Measurements from ENCODE around the gene VPS37D.

The VPS37D gene

GRCh38 chr7:73623798-73624668 is 43.6 kb upstream of the VPS37D start, which contains the start of gene MLXIPL:
Gene MLXIPL, minus strand, starts transcription at chr7:73624522. Its CDS starts 30 bp downstream, at chr7:73624492.
- peak; percentile 87 for ATAC-seq
- TF ChIP-seq TSHZ2 (CRISPR knock-in tag; IDR thresholded peaks at IDR 0.05), result peak; percentile 22; the same call in 1 of the 2 replicates
- 0 out of 2 replicates have a peak, but pooled peaks have one; percentile 20 for TF ChIP-seq ZFP3 (CRISPR knock-in tag; IDR thresholded peaks at IDR 0.05)
- TF ChIP-seq RARB (CRISPR knock-in tag; IDR thresholded peaks at IDR 0.05), result no peak
- TF ChIP-seq CSRNP3 (CRISPR knock-in tag; IDR thresholded peaks at IDR 0.05), result no peak

- TF ChIP-seq PPARA (CRISPR knock-in tag; IDR thresholded peaks at IDR 0.05; ENCODE audit: borderline replicate concordance) (no peak), ZC3H10 (CRISPR knock-in tag; IDR thresholded peaks at IDR 0.05) (no peak), POU6F1 (CRISPR knock-in tag; IDR thresholded peaks at IDR 0.05; ENCODE audit: borderline replicate concordance, low read depth) (no peak), CREB5 (CRISPR knock-in tag; IDR thresholded peaks at IDR 0.05; ENCODE audit: low read depth) (no peak), SNAI2 (CRISPR knock-in tag; IDR thresholded peaks at IDR 0.05) (no peak)
- no peak for ATAC-seq
Observed at GRCh38 chr7:73624669-73625001, 43.0 kb upstream of the VPS37D start.

- no peak for ATAC-seq
- no peak for TF ChIP-seq TCF4 (CRISPR knock-in tag; IDR thresholded peaks at IDR 0.05; ENCODE audit: borderline replicate concordance)
- no peak for TF ChIP-seq CREB5 (CRISPR knock-in tag; IDR thresholded peaks at IDR 0.05; ENCODE audit: low read depth)
- no peak for TF ChIP-seq TOX (CRISPR knock-in tag; IDR thresholded peaks at IDR 0.05; ENCODE audit: borderline replicate concordance)
- no peak for TF ChIP-seq POU6F1 (CRISPR knock-in tag; IDR thresholded peaks at IDR 0.05; ENCODE audit: borderline replicate concordance, low read depth)
- no peak for TF ChIP-seq ZC3H10 (CRISPR knock-in tag; IDR thresholded peaks at IDR 0.05)
- no peak for TF ChIP-seq OSR1 (CRISPR knock-in tag; IDR thresholded peaks at IDR 0.05)
- no peak for TF ChIP-seq ZFP3 (CRISPR knock-in tag; IDR thresholded peaks at IDR 0.05)
- TF ChIP-seq ISL1 (CRISPR knock-in tag; IDR thresholded peaks at IDR 0.05), result no peak
Observed at GRCh38 chr7:73625276-73625675, 42.4 kb upstream of the VPS37D start.

GRCh38 chr7:73626814-73627213 is 40.8 kb upstream of the VPS37D start:
- ATAC-seq, result peak; percentile 14; the same call in 2 of the 3 replicates
- TF ChIP-seq TOX (CRISPR knock-in tag; IDR thresholded peaks at IDR 0.05; ENCODE audit: borderline replicate concordance) (no peak), ESRRG (CRISPR knock-in tag; IDR thresholded peaks at IDR 0.05) (no peak), TCF4 (CRISPR knock-in tag; IDR thresholded peaks at IDR 0.05; ENCODE audit: borderline replicate concordance) (no peak), ARNTL (CRISPR knock-in tag; IDR thresholded peaks at IDR 0.05; ENCODE audit: borderline replicate concordance, low read depth) (no peak), ZFP30 (CRISPR knock-in tag; IDR thresholded peaks at IDR 0.05) (no peak), ZNF565 (CRISPR knock-in tag; conservative IDR thresholded peaks at IDR 0.05; ENCODE audit: low read depth) (no peak), ISL1 (CRISPR knock-in tag; IDR thresholded peaks at IDR 0.05) (no peak), TSHZ2 (CRISPR knock-in tag; IDR thresholded peaks at IDR 0.05) (no peak)

Data from SK-N-SH treated with all-trans-retinoic acid at 6 μM for 48 hours (cell line).